ENCODE results near the gene ENPP1.

Gene ENPP1

GRCh38 chr6:131819572-131820124 is 11.8 kb downstream of the ENPP1 start:
- no peak overlapping the region for H3K4me2 ChIP-seq (ENCODE audit: low read length)
- H3K27me3 ChIP-seq (ENCODE audit: control insufficient read depth, low read length) = no peaks in the 10 kb centered on the region
- H3K9me3 ChIP-seq (ENCODE audit: control insufficient read depth, insufficient read depth, low read length) = no peaks in the 10 kb centered on the region
- H3K36me3 ChIP-seq (ENCODE audit: control insufficient read depth, low read length) = no peaks in the 10 kb centered on the region
- no peak overlapping the region for H3K4me3 ChIP-seq (ENCODE audit: low read length)
- no peaks in the 10 kb centered on the region for H3K9me2 ChIP-seq (replicated peaks; ENCODE audit: control insufficient read depth, low read length)
- no peak overlapping the region for H3K27ac ChIP-seq (ENCODE audit: low read depth, low read length)
- no peaks in the 10 kb centered on the region for H4K20me1 ChIP-seq (ENCODE audit: control insufficient read depth, insufficient read depth, low read depth, low read length)
- no peaks in the 10 kb centered on the region for H3F3A ChIP-seq (ENCODE audit: control insufficient read depth, insufficient read depth)
- no peaks in the 10 kb centered on the region for H3K79me2 ChIP-seq (ENCODE audit: control insufficient read depth, low read length)
- no peaks in the 10 kb centered on the region for H3K4me1 ChIP-seq (ENCODE audit: control insufficient read depth, low read length)
- no peak for TF ChIP-seq EZH2phosphoT487 (IDR thresholded peaks at IDR 0.05; ENCODE audit: borderline replicate concordance, low read length)
- TF ChIP-seq, protein P1, sequence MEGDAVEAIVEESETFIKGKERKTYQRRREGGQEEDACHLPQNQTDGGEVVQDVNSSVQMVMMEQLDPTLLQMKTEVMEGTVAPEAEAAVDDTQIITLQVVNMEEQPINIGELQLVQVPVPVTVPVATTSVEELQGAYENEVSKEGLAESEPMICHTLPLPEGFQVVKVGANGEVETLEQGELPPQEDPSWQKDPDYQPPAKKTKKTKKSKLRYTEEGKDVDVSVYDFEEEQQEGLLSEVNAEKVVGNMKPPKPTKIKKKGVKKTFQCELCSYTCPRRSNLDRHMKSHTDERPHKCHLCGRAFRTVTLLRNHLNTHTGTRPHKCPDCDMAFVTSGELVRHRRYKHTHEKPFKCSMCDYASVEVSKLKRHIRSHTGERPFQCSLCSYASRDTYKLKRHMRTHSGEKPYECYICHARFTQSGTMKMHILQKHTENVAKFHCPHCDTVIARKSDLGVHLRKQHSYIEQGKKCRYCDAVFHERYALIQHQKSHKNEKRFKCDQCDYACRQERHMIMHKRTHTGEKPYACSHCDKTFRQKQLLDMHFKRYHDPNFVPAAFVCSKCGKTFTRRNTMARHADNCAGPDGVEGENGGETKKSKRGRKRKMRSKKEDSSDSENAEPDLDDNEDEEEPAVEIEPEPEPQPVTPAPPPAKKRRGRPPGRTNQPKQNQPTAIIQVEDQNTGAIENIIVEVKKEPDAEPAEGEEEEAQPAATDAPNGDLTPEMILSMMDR (IDR thresholded peaks at IDR 0.05; ENCODE audit: low read depth, low read length, poor library complexity, severe bottlenecking) = no peak

- Histone ChIP-seq H3K9me3 (ENCODE audit: control insufficient read depth, insufficient read depth, low read length) (no peaks in the 10 kb centered on the region), H3K27ac (ENCODE audit: low read depth, low read length) (no peak overlapping the region), H4K20me1 (ENCODE audit: control insufficient read depth, insufficient read depth, low read depth, low read length) (no peaks in the 10 kb centered on the region), H3K9me2 (replicated peaks; ENCODE audit: control insufficient read depth, low read length) (no peaks in the 10 kb centered on the region), H3K4me3 (ENCODE audit: low read length) (no peak overlapping the region), H3K4me1 (ENCODE audit: control insufficient read depth, low read length) (no peaks in the 10 kb centered on the region), H3K79me2 (ENCODE audit: control insufficient read depth, low read length) (no peaks in the 10 kb centered on the region), H3K27me3 (ENCODE audit: control insufficient read depth, low read length) (no peaks in the 10 kb centered on the region), H3K36me3 (ENCODE audit: control insufficient read depth, low read length) (no peaks in the 10 kb centered on the region), H3F3A (ENCODE audit: control insufficient read depth, insufficient read depth) (no peaks in the 10 kb centered on the region), H3K4me2 (ENCODE audit: low read length) (no peak overlapping the region)
- TF ChIP-seq, protein P1 (IDR thresholded peaks at IDR 0.05; ENCODE audit: low read depth, low read length, poor library complexity, severe bottlenecking) = no peak
- TF ChIP-seq EZH2phosphoT487 (IDR thresholded peaks at IDR 0.05; ENCODE audit: borderline replicate concordance, low read length) = no peak
These were observed 13.4 kb downstream of the ENPP1 start for GRCh38 chr6:131821010-131821807.

DNA sequence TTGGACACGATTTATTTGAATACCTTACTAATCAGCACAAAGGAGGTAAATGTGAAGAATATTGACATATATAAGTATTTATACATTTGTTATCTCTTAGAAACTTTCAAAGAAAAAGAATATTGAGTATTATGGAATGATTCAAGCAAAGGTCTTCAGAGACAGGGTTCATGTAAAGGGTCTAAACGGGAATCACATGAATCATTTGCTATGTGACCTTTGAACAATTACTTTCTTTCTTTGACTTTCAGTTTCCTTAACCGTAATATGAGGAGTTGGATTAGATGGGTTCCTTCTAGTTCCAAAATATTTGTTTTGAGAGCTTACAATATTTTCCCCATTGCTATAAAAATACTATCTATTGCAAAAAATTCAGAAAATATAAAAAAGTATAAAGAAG is 14.3 kb downstream of the ENPP1 start:
- Histone ChIP-seq H3K36me3 (ENCODE audit: control insufficient read depth, low read length) (no peaks in the 10 kb centered on the region), H3K27me3 (ENCODE audit: control insufficient read depth, low read length) (no peaks in the 10 kb centered on the region), H3K4me3 (ENCODE audit: low read length) (no peak overlapping the region), H3K4me1 (ENCODE audit: control insufficient read depth, low read length) (no peaks in the 10 kb centered on the region), H3K9me3 (ENCODE audit: control insufficient read depth, insufficient read depth, low read length) (no peaks in the 10 kb centered on the region), H3K79me2 (ENCODE audit: control insufficient read depth, low read length) (no peaks in the 10 kb centered on the region), H3K4me2 (ENCODE audit: low read length) (no peak overlapping the region), H3K27ac (ENCODE audit: low read depth, low read length) (no peak overlapping the region), H4K20me1 (ENCODE audit: control insufficient read depth, insufficient read depth, low read depth, low read length) (no peaks in the 10 kb centered on the region), H3K9me2 (replicated peaks; ENCODE audit: control insufficient read depth, low read length) (no peaks in the 10 kb centered on the region), H3F3A (ENCODE audit: control insufficient read depth, insufficient read depth) (no peaks in the 10 kb centered on the region)
- TF ChIP-seq, protein P1 (IDR thresholded peaks at IDR 0.05; ENCODE audit: low read depth, low read length, poor library complexity, severe bottlenecking) = no peak
- TF ChIP-seq EZH2phosphoT487 (IDR thresholded peaks at IDR 0.05; ENCODE audit: borderline replicate concordance, low read length) = no peak

All from DOHH2 (cell line).